HepG2 (cell line): Measurements from ENCODE around the gene REEP3. TPM values are rescaled to one million over a fixed set of nuclear protein-coding genes. Genes with fewer than 3 reads are reported as not detected.

Source experiments
- ARID4A ChIP-seq: sonication (generic); formaldehyde crosslinking; IDR thresholded peaks from 2 replicates; pipeline ENCODE4 v1.5.0; 2020; ENCODE audit warnings: mild to moderate bottlenecking, missing genetic modification reagents, borderline replicate concordance
- NFIC ChIP-seq: IDR thresholded peaks from 2 replicates; pipeline ENCODE4 v1.6.1; 2012; ENCODE audit warnings: mild to moderate bottlenecking, low read length, inconsistent platforms
- POLR2A ChIP-seq, 2 experiments: IDR thresholded peaks; 2 replicates each; pipeline ENCODE4 v1.6.1; 2011; ENCODE audit warnings: low read depth in 2 of 2, low read length in 2 of 2, mild to moderate bottlenecking in 1 of 2, moderate library complexity in 1 of 2; ENCODE audit not compliant: insufficient read depth in 1 of 2
- POLR2AphosphoS5 ChIP-seq: IDR thresholded peaks from 2 replicates; pipeline ENCODE4 v1.6.1; 2012; ENCODE audit warnings: low read depth, low read length
- SETDB1 ChIP-seq: sonication (generic); formaldehyde crosslinking; IDR thresholded peaks from 2 replicates; pipeline ENCODE4 v1.5.1; 2020; ENCODE audit warnings: missing genetic modification reagents, mild to moderate bottlenecking, borderline replicate concordance
- TBX2 ChIP-seq: sonication (generic); formaldehyde crosslinking; IDR thresholded peaks from 2 replicates; pipeline ENCODE4 v1.5.0; 2020; ENCODE audit warnings: missing genetic modification reagents, mild to moderate bottlenecking, borderline replicate concordance
- ZBTB34 ChIP-seq: sonication (generic); formaldehyde crosslinking; IDR thresholded peaks from 2 replicates; pipeline ENCODE4 v1.8.0; 2022; ENCODE audit warnings: mild to moderate bottlenecking, missing genetic modification reagents
- ZNF280B ChIP-seq: sonication (generic); formaldehyde crosslinking; IDR thresholded peaks from 2 replicates; pipeline ENCODE4 v1.5.0; 2020; ENCODE audit warnings: missing genetic modification reagents, mild to moderate bottlenecking, borderline replicate concordance
- ZNF563 ChIP-seq: sonication (generic); formaldehyde crosslinking; IDR thresholded peaks from 2 replicates; pipeline ENCODE4 v1.8.0; 2022; ENCODE audit warnings: mild to moderate bottlenecking, moderate library complexity, missing genetic modification reagents
- ZNF570 ChIP-seq: sonication (generic); formaldehyde crosslinking; IDR thresholded peaks from 2 replicates; pipeline ENCODE4 v1.4.0; 2020; ENCODE audit warnings: mild to moderate bottlenecking, missing genetic modification reagents, borderline replicate concordance
- ZNF589 ChIP-seq: sonication (generic); formaldehyde crosslinking; conservative IDR thresholded peaks from 2 replicates; pipeline ENCODE4 v1.8.0; 2022; ENCODE audit warnings: mild to moderate bottlenecking, moderate library complexity, missing genetic modification reagents
- polyA plus RNA-seq, 8 experiments: library from polyadenylated mRNA; depleted of rRNA in 3 of 8; stranded (reverse) in 7 of 8; unstranded in 1 of 8; fragments of >200 nt; fragmentation: Illumina TruSeq in 4 of 8; extraction: Trizol in 4 of 8; gene quantifications; 2 replicates each; pipeline versions ENCODE4 v1.2.1 to v1.2.3, GENCODE V29; 2011 to 2016; ENCODE audit warnings: low read depth in 4 of 8, missing spikeins in 1 of 8, mixed read lengths in 1 of 8; ENCODE audit not compliant: insufficient read depth in 1 of 8
- total RNA-seq, 5 experiments: library from RNA; depleted of rRNA; stranded (reverse); fragments of >200 nt; fragmentation: Illumina TruSeq; extraction: Trizol; gene quantifications; 2 replicates each; pipeline ENCODE4 v1.2.3, GENCODE V29; 2016; ENCODE audit warnings: low read depth in 1 of 5
- TF ChIP-seq, protein P1 (sequence below): sonication (generic); formaldehyde crosslinking; IDR thresholded peaks from 2 replicates; pipeline ENCODE4 v1.4.0; 2020; ENCODE audit warnings: missing genetic modification reagents
- TF ChIP-seq, protein P2 (sequence below): sonication (generic); formaldehyde crosslinking; IDR thresholded peaks from 2 replicates; pipeline ENCODE4 v1.9.0; 2021; ENCODE audit warnings: missing genetic modification reagents, borderline replicate concordance

The REEP3 gene
- total and polyA plus RNA-seq, 2 of the 13 experiments (the other 11 are each of a cell fraction or from before 2014, with no cell fraction given) = 7.1 to 31.4 TPM

DNA sequence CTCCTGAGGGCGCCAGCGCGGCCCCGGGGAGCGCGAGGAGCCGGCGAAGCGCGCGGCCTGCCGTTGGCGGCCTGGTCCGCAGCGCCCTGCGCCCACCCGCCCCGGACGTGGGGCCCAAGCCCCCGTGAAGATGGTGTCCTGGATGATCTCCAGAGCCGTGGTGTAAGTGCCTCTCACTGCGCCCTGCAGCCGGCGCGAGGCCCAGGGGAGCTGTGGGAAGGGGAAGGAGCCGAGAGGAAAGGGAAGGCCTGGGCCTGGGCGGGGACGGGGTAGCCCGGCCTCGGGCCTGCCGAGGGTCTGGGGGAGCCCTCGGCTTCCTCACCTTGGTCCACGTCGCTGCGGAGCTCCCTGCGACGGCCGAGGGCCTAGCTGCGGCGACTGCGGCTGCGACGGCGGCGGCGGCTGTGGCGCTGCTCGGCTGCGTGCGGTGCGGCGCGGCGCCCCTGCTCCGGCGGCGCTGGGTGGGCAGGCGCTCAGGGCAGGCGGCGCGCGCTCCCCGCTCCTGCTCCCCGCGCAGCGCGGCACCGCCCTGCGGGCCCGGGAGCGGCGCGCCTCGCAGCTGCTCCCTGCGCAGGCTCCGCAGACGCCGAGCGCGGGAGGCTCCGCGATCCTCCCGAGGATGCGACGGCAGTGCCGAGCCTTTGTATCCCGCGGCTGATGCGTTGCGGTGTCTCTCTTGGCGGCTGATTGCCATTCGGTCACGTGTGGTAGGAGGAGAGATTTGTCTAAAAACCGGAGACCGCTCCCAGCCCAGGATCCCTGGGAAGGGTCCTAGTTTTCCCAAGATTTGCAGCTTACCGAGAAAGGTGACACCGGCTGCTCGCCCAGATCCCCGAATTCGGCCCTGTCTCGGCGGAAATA lies 445 bp downstream of the REEP3 start (continued):
- TF ChIP-seq, protein P1, sequence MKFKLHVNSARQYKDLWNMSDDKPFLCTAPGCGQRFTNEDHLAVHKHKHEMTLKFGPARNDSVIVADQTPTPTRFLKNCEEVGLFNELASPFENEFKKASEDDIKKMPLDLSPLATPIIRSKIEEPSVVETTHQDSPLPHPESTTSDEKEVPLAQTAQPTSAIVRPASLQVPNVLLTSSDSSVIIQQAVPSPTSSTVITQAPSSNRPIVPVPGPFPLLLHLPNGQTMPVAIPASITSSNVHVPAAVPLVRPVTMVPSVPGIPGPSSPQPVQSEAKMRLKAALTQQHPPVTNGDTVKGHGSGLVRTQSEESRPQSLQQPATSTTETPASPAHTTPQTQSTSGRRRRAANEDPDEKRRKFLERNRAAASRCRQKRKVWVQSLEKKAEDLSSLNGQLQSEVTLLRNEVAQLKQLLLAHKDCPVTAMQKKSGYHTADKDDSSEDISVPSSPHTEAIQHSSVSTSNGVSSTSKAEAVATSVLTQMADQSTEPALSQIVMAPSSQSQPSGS (CRISPR knock-in tag) = no peak
- 0 out of 2 replicates have a peak, but pooled peaks have one; percentile 51 for TF ChIP-seq ZNF570
- peak; percentile 62 for TF ChIP-seq ARID4A (CRISPR knock-in tag)
- TF ChIP-seq SETDB1 (CRISPR knock-in tag) = no peak
- TF ChIP-seq TBX2 (CRISPR knock-in tag) = peak; percentile 42; the same call in 1 of the 2 replicates
- TF ChIP-seq ZNF563 (CRISPR knock-in tag) = peak; percentile 48; the same call in 1 of the 2 replicates
- peak; percentile 65 for TF ChIP-seq POLR2A (IDR thresholded peaks at IDR 0.05; ENCODE audit: insufficient read depth in 1 of 2, low read depth in 2 of 2, low read length in 2 of 2)
- peak; percentile 49; the same call in 1 of the 2 replicates for TF ChIP-seq ZBTB34 (CRISPR knock-in tag)
- TF ChIP-seq, protein P2, sequence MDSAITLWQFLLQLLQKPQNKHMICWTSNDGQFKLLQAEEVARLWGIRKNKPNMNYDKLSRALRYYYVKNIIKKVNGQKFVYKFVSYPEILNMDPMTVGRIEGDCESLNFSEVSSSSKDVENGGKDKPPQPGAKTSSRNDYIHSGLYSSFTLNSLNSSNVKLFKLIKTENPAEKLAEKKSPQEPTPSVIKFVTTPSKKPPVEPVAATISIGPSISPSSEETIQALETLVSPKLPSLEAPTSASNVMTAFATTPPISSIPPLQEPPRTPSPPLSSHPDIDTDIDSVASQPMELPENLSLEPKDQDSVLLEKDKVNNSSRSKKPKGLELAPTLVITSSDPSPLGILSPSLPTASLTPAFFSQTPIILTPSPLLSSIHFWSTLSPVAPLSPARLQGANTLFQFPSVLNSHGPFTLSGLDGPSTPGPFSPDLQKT (CRISPR knock-in tag) = no peak
- no peak for TF ChIP-seq ZNF280B
- TF ChIP-seq NFIC = no peak
- 0 out of 2 replicates have a peak, but pooled peaks have one; percentile 34 for TF ChIP-seq ZNF589 (CRISPR knock-in tag)
- peak; percentile 21; the same call in 1 of the 2 replicates for TF ChIP-seq POLR2AphosphoS5
